GM12864 (cell line): ENCODE data around the gene COL26A1.
"Not testable (repeated sequence)": the region's sequence is repeated elsewhere in the genome, so short reads cannot be mapped to it uniquely, and the experiment has no call there.

ENCODE experiments used
- DNase-seq: peaks from one replicate; pipeline ENCODE4 v3.0.0-alpha.2; 2011; ENCODE audit warnings: low read depth
- H3K4me3 ChIP-seq: 2 replicates; pipeline ENCODE4 v1.5.1; 2011; ENCODE audit warnings: mild to moderate bottlenecking, low read depth, low read length, control low read depth
- TF ChIP-seq, protein P1 (sequence below): IDR thresholded peaks from 2 replicates; pipeline ENCODE4 v1.5.1; 2011; ENCODE audit warnings: low read depth, mild to moderate bottlenecking, moderate library complexity, low read length, control low read depth, inconsistent platforms; ENCODE audit errors: missing control alignments

COL26A1 gene

GRCh38 chr7:101465576-101466196 lies 103.0 kb downstream of the COL26A1 start:
- no peak overlapping the region for H3K4me3 ChIP-seq
- DNase-seq: no peak
- TF ChIP-seq, protein P1, sequence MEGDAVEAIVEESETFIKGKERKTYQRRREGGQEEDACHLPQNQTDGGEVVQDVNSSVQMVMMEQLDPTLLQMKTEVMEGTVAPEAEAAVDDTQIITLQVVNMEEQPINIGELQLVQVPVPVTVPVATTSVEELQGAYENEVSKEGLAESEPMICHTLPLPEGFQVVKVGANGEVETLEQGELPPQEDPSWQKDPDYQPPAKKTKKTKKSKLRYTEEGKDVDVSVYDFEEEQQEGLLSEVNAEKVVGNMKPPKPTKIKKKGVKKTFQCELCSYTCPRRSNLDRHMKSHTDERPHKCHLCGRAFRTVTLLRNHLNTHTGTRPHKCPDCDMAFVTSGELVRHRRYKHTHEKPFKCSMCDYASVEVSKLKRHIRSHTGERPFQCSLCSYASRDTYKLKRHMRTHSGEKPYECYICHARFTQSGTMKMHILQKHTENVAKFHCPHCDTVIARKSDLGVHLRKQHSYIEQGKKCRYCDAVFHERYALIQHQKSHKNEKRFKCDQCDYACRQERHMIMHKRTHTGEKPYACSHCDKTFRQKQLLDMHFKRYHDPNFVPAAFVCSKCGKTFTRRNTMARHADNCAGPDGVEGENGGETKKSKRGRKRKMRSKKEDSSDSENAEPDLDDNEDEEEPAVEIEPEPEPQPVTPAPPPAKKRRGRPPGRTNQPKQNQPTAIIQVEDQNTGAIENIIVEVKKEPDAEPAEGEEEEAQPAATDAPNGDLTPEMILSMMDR: no peak

- DNase-seq: no peak
- TF ChIP-seq, protein P1: no peak
Measured at GRCh38 chr7:101466871-101467270, 104.2 kb downstream of the COL26A1 start.

GRCh38 chr7:101468546-101469275 lies 106.0 kb downstream of the COL26A1 start:
- no peak overlapping the region for H3K4me3 ChIP-seq
- DNase-seq: no peak
- TF ChIP-seq, protein P1: no peak

More at GRCh38 chr7:101466871-101467270, 104.2 kb downstream of the COL26A1 start:
- no peak overlapping the region for H3K4me3 ChIP-seq

DNA sequence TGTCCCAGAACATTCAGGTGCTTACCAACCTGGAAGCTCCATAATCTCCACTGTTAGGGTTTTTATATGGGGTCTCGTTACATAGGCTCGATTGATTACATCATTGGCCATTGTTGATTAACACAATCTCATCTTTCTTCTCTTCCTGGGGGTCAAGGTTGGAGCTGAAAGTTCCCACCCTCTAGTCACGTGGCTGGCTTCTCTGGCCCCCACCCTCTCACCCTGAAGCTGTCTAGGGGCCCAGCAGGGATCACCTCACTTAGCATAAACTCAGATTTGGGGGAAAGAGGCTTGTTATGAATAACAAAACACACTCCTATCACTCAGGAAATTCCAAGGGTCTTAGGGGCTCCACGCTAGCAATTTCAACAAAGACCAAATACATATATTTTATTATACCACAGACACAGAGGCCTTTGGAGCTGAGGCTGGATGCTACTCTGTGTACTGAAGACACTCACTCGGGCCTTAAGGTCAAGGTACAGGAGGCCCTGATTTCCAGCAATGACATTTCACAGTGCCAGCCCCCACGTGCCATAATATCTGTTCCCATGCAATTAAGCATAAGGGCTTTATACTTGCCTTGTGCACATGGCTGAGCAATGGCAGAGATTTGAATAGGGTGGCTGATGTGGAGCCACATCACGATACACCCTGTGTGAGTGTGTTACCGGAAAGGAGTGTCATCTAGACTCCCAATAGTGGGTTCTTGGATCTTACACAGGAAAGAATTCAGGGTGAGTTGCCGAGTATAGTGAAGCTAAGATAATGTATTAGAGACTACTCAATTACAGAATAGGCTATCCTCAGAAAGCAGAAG lies 108.2 kb downstream of the COL26A1 start:
- DNase-seq: no peak
- no peak overlapping the region for H3K4me3 ChIP-seq
- TF ChIP-seq, protein P1: no peak

- no peak overlapping the region for H3K4me3 ChIP-seq
- no peak for DNase-seq
- TF ChIP-seq, protein P1: no peak
Measured at GRCh38 chr7:101474178-101474577, 111.5 kb downstream of the COL26A1 start.

GRCh38 chr7:101475691-101476090 lies 113.0 kb downstream of the COL26A1 start:
- not testable (repeated sequence) for DNase-seq, H3K4me3 ChIP-seq

GRCh38 chr7:101479217-101479616 lies 116.5 kb downstream of the COL26A1 start:
- TF ChIP-seq, protein P1: no peak
- no peak for DNase-seq
- no peak overlapping the region for H3K4me3 ChIP-seq

DNA sequence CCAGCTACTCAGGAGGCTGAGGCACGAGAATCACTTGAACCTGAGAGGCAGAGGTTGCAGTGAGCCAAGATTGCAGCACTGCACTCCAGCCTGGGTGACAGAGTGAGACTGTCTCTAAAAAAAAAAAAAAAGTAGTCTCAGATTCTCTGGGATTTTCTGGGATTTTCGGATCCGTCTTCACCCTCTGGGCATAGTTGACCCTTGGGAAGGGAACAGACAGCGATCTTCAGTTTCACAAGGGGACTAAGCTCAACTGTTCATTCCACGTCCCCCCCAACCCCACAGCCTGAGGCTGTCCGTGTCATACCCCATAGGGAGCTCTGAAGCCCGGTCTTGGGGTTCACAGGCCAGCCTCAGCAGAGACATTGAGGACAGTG lies 123.4 kb downstream of the COL26A1 start:
- DNase-seq, H3K4me3 ChIP-seq: not testable (repeated sequence)
